GM23338 (cell line): ENCODE results near the gene RNF152. TPM values are rescaled to one million over a fixed set of nuclear protein-coding genes. Genes with fewer than 3 reads are reported as not detected.

Experiments
- ATAC-seq: fragments of 200-7000 bp; cut with Tn5 transposase; 3 replicates; pipeline ENCODE4 v1.9.1; 2020
- DNase-seq: peaks from one replicate; pipeline ENCODE4 v3.0.0-alpha.2; 2015; ENCODE audit warnings: low spot score
- H2AFZ ChIP-seq: fragments of 200-600 bp; sonication (generic); 2 replicates; pipeline ENCODE4 v1.8.0; 2016; ENCODE audit warnings: antibody characterized with exemption, mild to moderate bottlenecking, moderate library complexity
- H3F3A ChIP-seq: fragments of 200-600 bp; sonication (generic); replicated peaks from 2 replicates; pipeline ENCODE4 v1.8.0; 2017; ENCODE audit warnings: antibody characterized with exemption, mixed run types, low read depth
- H3K27ac ChIP-seq: fragments of 200-600 bp; sonication (generic); 2 replicates; pipeline ENCODE4 v1.6.1; 2016; ENCODE audit warnings: low read depth
- H3K27me3 ChIP-seq: fragments of 200-600 bp; sonication (generic); 2 replicates; pipeline ENCODE4 v1.8.0; 2016; ENCODE audit warnings: mild to moderate bottlenecking, mixed run types, moderate library complexity; ENCODE audit not compliant: insufficient read depth
- H3K36me3 ChIP-seq: fragments of 200-600 bp; sonication (generic); 2 replicates; pipeline ENCODE4 v1.8.0; 2016; ENCODE audit warnings: mild to moderate bottlenecking; ENCODE audit not compliant: insufficient read depth
- H3K4me1 ChIP-seq: fragments of 200-600 bp; sonication (generic); 2 replicates; pipeline ENCODE4 v1.8.0; 2016; ENCODE audit warnings: mild to moderate bottlenecking, moderate library complexity; ENCODE audit not compliant: insufficient read depth
- H3K4me2 ChIP-seq: fragments of 200-600 bp; sonication (generic); 2 replicates; pipeline ENCODE4 v1.7.1; 2017; ENCODE audit warnings: mixed run types
- H3K4me3 ChIP-seq: fragments of 200-600 bp; sonication (generic); 2 replicates; pipeline ENCODE4 v1.6.1; 2016; ENCODE audit warnings: mixed run types
- H3K79me2 ChIP-seq: fragments of 200-600 bp; sonication (generic); replicated peaks from 2 replicates; pipeline ENCODE4 v1.8.0; 2017; ENCODE audit warnings: mild to moderate bottlenecking; ENCODE audit not compliant: insufficient read depth
- H3K9me2 ChIP-seq: fragments of 200-600 bp; sonication (generic); 2 replicates; pipeline ENCODE4 v1.8.0; 2017; ENCODE audit not compliant: insufficient read depth
- H4K20me1 ChIP-seq: fragments of 200-600 bp; sonication (generic); replicated peaks from 2 replicates; pipeline ENCODE4 v1.8.0; 2017; ENCODE audit warnings: mild to moderate bottlenecking; ENCODE audit not compliant: insufficient read depth
- H3K27ac Mint-ChIP-seq: 2 replicates; pipeline ENCODE4 v1.8.0; 2020; ENCODE audit warnings: inconsistent platforms, mild to moderate bottlenecking, moderate library complexity, mixed read lengths
- H3K27me3 Mint-ChIP-seq: 3 replicates; pipeline ENCODE4 v1.8.0; 2022; ENCODE audit warnings: low read depth, mild to moderate bottlenecking, moderate library complexity, mixed read lengths, inconsistent platforms; ENCODE audit not compliant: insufficient read depth, poor library complexity
- H3K36me3 Mint-ChIP-seq: 3 replicates; pipeline ENCODE4 v1.8.0; 2021; ENCODE audit warnings: low read depth, mild to moderate bottlenecking, inconsistent platforms, moderate library complexity, mixed read lengths
- H3K4me1 Mint-ChIP-seq: 3 replicates; pipeline ENCODE4 v1.8.0; 2020; ENCODE audit warnings: mild to moderate bottlenecking, inconsistent platforms, mixed read lengths
- H3K4me3 Mint-ChIP-seq: 3 replicates; pipeline ENCODE4 v1.8.0; 2021; ENCODE audit warnings: moderate library complexity, mild to moderate bottlenecking, inconsistent platforms, mixed read lengths
- H3K9me3 Mint-ChIP-seq: 3 replicates; pipeline ENCODE4 v1.8.0; 2020; ENCODE audit warnings: moderate library complexity, mild to moderate bottlenecking, inconsistent platforms, mixed read lengths
- CREB1 ChIP-seq: fragments of 250-450 bp; sonication (Bioruptor Pico); IDR thresholded peaks from 2 replicates; pipeline ENCODE4 v1.5.0; 2020; ENCODE audit warnings: low read depth, mild to moderate bottlenecking, moderate library complexity
- EZH2 ChIP-seq: fragments of 200-600 bp; sonication (generic); IDR thresholded peaks from one replicate; pipeline ENCODE4 v1.8.0; 2017; ENCODE audit warnings: antibody characterized with exemption, mild to moderate bottlenecking, low read depth; ENCODE audit not compliant: unreplicated experiment
- EZH2phosphoT487 ChIP-seq: fragments of 200-600 bp; sonication (generic); IDR thresholded peaks from one replicate; pipeline ENCODE4 v1.8.1; 2018; ENCODE audit warnings: antibody characterized with exemption; ENCODE audit not compliant: unreplicated experiment
- JUNB ChIP-seq: IDR thresholded peaks from one replicate; pipeline ENCODE4 v1.6.1; 2016; ENCODE audit warnings: antibody characterized with exemption; ENCODE audit not compliant: unreplicated experiment
- NANOG ChIP-seq: IDR thresholded peaks from 2 replicates; pipeline ENCODE4 v1.6.1; 2016; ENCODE audit warnings: antibody characterized with exemption, borderline replicate concordance
- POLR2AphosphoS5 ChIP-seq: IDR thresholded peaks from 2 replicates; pipeline ENCODE4 v1.6.1; 2016; ENCODE audit warnings: antibody characterized with exemption, low read depth
- STAT1 ChIP-seq: IDR thresholded peaks from one replicate; pipeline ENCODE4 v1.6.1; 2016; ENCODE audit warnings: antibody characterized with exemption; ENCODE audit not compliant: unreplicated experiment
- ZNF114 ChIP-seq: fragments of 250-450 bp; sonication (Bioruptor Pico); IDR thresholded peaks from 2 replicates; pipeline ENCODE4 v1.5.0; 2020; ENCODE audit warnings: mild to moderate bottlenecking, moderate library complexity
- ZNF331 ChIP-seq: fragments of 250-450 bp; sonication (Bioruptor Pico); IDR thresholded peaks from 2 replicates; pipeline ENCODE4 v1.5.0; 2020; ENCODE audit warnings: low read depth, mild to moderate bottlenecking, moderate library complexity
- polyA plus RNA-seq: library from polyadenylated mRNA; unstranded; fragments of >200 nt; fragmentation: Nextera tagmentation; extraction: Ambion mirVana; gene quantifications from 2 replicates; pipeline ENCODE4 v1.2.1, GENCODE V29; 2016
- total RNA-seq: library from RNA; depleted of rRNA; stranded (reverse); fragments of >200 nt; shearing (Covaris generic); gene quantifications from 2 replicates; pipeline ENCODE4 v1.2.3, GENCODE V29; 2014
- TF ChIP-seq, protein P1 (sequence below): IDR thresholded peaks from one replicate; pipeline ENCODE4 v1.6.1; 2018; ENCODE audit warnings: antibody characterized with exemption; ENCODE audit not compliant: unreplicated experiment
- TF ChIP-seq, protein P2 (sequence below), 2 experiments: fragments of 200-600 bp in 1 of 2; sonication (generic) in 1 of 2; conservative IDR thresholded peaks; 2 replicates each; pipeline versions ENCODE4 v1.5.1 to v1.6.1; 2016 to 2017; ENCODE audit warnings: antibody characterized with exemption in 2 of 2, low read depth in 2 of 2, mild to moderate bottlenecking in 2 of 2, moderate library complexity in 1 of 2
- TF ChIP-seq, protein P3 (sequence below): IDR thresholded peaks from 2 replicates; pipeline ENCODE4 v1.6.1; 2016; ENCODE audit warnings: antibody characterized with exemption
- TF ChIP-seq, protein P4 (sequence below): fragments of 250-450 bp; sonication (Bioruptor Pico); IDR thresholded peaks from 2 replicates; pipeline ENCODE4 v1.5.0; 2020; ENCODE audit warnings: mild to moderate bottlenecking, moderate library complexity

The RNF152 gene
- total and polyA plus RNA-seq, 2 experiments from 2014 or later, result 1.2 to 2.9 TPM

DNA sequence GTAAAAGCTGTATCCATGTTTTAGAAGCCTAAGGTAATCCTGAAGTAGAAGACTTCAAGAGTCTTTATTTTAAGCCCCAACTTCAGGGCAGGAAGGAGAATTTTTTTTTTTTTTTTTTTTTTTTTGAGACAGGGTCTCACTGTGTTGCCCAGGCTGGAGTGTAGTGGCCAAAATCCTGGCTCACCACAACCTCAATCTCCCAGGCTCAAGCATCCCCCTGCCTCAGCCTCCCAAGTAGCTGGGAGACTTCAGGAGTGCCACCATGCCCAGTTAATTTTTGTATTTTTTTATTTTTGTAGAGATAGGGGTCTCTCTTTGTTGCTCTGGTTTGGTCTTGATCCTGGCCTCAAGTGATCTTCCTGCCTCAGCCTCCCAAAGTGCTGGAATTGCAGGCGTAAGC is 3.3 kb upstream of the RNF152 start:
- Histone ChIP-seq H4K20me1 (peaks cover 7% of the 10 kb centered on the region), H3F3A (no peaks in the 10 kb centered on the region), H3K79me2 (no peaks in the 10 kb centered on the region; the same call in 1 of the 2 replicates), H3K4me1 (peaks cover 21% of the 10 kb centered on the region), H2AFZ (no peak overlapping the region), H3K9me2 (no peaks in the 10 kb centered on the region), H3K36me3 (no peaks in the 10 kb centered on the region), H3K4me2 (no peak overlapping the region), H3K27ac (no peak overlapping the region), H3K27me3 (peaks cover 43% of the 10 kb centered on the region), H3K4me3 (no peak overlapping the region)
- Mint-ChIP-seq H3K27ac (no peak overlapping the region), H3K27me3 (peaks cover 34% of the 10 kb centered on the region), H3K4me1 (peaks cover 17% of the 10 kb centered on the region), H3K9me3 (no peaks in the 10 kb centered on the region; the same call in 2 of the 3 replicates), H3K36me3 (no peaks in the 10 kb centered on the region), H3K4me3 (no peak overlapping the region)
- no peak for ATAC-seq
- TF ChIP-seq ZNF331 (no peak), CREB1 (no peak), EZH2phosphoT487 (no peak), EZH2 (no peak), STAT1 (no peak), ZNF114 (CRISPR knock-in tag) (no peak), POLR2AphosphoS5 (no peak), NANOG (no peak), JUNB (no peak)
- TF ChIP-seq, protein P1, sequence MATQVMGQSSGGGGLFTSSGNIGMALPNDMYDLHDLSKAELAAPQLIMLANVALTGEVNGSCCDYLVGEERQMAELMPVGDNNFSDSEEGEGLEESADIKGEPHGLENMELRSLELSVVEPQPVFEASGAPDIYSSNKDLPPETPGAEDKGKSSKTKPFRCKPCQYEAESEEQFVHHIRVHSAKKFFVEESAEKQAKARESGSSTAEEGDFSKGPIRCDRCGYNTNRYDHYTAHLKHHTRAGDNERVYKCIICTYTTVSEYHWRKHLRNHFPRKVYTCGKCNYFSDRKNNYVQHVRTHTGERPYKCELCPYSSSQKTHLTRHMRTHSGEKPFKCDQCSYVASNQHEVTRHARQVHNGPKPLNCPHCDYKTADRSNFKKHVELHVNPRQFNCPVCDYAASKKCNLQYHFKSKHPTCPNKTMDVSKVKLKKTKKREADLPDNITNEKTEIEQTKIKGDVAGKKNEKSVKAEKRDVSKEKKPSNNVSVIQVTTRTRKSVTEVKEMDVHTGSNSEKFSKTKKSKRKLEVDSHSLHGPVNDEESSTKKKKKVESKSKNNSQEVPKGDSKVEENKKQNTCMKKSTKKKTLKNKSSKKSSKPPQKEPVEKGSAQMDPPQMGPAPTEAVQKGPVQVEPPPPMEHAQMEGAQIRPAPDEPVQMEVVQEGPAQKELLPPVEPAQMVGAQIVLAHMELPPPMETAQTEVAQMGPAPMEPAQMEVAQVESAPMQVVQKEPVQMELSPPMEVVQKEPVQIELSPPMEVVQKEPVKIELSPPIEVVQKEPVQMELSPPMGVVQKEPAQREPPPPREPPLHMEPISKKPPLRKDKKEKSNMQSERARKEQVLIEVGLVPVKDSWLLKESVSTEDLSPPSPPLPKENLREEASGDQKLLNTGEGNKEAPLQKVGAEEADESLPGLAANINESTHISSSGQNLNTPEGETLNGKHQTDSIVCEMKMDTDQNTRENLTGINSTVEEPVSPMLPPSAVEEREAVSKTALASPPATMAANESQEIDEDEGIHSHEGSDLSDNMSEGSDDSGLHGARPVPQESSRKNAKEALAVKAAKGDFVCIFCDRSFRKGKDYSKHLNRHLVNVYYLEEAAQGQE, result no peak
- TF ChIP-seq, protein P2, sequence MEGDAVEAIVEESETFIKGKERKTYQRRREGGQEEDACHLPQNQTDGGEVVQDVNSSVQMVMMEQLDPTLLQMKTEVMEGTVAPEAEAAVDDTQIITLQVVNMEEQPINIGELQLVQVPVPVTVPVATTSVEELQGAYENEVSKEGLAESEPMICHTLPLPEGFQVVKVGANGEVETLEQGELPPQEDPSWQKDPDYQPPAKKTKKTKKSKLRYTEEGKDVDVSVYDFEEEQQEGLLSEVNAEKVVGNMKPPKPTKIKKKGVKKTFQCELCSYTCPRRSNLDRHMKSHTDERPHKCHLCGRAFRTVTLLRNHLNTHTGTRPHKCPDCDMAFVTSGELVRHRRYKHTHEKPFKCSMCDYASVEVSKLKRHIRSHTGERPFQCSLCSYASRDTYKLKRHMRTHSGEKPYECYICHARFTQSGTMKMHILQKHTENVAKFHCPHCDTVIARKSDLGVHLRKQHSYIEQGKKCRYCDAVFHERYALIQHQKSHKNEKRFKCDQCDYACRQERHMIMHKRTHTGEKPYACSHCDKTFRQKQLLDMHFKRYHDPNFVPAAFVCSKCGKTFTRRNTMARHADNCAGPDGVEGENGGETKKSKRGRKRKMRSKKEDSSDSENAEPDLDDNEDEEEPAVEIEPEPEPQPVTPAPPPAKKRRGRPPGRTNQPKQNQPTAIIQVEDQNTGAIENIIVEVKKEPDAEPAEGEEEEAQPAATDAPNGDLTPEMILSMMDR (conservative IDR thresholded peaks at IDR 0.05; ENCODE audit: low read depth in 2 of 2), result no peak
- TF ChIP-seq, protein P3, sequence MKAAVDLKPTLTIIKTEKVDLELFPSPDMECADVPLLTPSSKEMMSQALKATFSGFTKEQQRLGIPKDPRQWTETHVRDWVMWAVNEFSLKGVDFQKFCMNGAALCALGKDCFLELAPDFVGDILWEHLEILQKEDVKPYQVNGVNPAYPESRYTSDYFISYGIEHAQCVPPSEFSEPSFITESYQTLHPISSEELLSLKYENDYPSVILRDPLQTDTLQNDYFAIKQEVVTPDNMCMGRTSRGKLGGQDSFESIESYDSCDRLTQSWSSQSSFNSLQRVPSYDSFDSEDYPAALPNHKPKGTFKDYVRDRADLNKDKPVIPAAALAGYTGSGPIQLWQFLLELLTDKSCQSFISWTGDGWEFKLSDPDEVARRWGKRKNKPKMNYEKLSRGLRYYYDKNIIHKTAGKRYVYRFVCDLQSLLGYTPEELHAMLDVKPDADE, result no peak
- TF ChIP-seq, protein P4, sequence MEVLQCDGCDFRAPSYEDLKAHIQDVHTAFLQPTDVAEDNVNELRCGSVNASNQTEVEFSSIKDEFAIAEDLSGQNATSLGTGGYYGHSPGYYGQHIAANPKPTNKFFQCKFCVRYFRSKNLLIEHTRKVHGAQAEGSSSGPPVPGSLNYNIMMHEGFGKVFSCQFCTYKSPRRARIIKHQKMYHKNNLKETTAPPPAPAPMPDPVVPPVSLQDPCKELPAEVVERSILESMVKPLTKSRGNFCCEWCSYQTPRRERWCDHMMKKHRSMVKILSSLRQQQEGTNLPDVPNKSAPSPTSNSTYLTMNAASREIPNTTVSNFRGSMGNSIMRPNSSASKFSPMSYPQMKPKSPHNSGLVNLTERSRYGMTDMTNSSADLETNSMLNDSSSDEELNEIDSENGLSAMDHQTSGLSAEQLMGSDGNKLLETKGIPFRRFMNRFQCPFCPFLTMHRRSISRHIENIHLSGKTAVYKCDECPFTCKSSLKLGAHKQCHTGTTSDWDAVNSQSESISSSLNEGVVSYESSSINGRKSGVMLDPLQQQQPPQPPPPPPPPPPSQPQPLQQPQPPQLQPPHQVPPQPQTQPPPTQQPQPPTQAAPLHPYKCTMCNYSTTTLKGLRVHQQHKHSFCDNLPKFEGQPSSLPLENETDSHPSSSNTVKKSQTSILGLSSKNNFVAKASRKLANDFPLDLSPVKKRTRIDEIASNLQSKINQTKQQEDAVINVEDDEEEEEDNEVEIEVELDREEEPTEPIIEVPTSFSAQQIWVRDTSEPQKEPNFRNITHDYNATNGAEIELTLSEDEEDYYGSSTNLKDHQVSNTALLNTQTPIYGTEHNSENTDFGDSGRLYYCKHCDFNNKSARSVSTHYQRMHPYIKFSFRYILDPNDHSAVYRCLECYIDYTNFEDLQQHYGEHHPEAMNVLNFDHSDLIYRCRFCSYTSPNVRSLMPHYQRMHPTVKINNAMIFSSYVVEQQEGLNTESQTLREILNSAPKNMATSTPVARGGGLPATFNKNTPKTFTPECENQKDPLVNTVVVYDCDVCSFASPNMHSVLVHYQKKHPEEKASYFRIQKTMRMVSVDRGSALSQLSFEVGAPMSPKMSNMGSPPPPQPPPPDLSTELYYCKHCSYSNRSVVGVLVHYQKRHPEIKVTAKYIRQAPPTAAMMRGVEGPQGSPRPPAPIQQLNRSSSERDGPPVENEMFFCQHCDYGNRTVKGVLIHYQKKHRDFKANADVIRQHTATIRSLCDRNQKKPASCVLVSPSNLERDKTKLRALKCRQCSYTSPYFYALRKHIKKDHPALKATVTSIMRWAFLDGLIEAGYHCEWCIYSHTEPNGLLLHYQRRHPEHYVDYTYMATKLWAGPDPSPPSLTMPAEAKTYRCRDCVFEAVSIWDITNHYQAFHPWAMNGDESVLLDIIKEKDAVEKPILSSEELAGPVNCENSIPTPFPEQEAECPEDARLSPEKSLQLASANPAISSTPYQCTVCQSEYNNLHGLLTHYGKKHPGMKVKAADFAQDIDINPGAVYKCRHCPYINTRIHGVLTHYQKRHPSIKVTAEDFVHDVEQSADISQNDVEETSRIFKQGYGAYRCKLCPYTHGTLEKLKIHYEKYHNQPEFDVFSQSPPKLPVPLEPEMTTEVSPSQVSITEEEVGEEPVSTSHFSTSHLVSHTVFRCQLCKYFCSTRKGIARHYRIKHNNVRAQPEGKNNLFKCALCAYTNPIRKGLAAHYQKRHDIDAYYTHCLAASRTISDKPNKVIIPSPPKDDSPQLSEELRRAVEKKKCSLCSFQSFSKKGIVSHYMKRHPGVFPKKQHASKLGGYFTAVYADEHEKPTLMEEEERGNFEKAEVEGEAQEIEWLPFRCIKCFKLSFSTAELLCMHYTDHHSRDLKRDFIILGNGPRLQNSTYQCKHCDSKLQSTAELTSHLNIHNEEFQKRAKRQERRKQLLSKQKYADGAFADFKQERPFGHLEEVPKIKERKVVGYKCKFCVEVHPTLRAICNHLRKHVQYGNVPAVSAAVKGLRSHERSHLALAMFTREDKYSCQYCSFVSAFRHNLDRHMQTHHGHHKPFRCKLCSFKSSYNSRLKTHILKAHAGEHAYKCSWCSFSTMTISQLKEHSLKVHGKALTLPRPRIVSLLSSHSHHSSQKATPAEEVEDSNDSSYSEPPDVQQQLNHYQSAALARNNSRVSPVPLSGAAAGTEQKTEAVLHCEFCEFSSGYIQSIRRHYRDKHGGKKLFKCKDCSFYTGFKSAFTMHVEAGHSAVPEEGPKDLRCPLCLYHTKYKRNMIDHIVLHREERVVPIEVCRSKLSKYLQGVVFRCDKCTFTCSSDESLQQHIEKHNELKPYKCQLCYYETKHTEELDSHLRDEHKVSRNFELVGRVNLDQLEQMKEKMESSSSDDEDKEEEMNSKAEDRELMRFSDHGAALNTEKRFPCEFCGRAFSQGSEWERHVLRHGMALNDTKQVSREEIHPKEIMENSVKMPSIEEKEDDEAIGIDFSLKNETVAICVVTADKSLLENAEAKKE (CRISPR knock-in tag), result no peak
- DNase-seq, result no peak
